Stimulated activated CD4-positive, alpha-beta T cell treated with anti-CD3 and anti-CD28 coated beads, Interleukin-15, amount 100 ng/mL, for 24 hours (primary cell): ENCODE data around the gene CNFN.
"Not testable (repeated sequence)": the region's sequence is repeated elsewhere in the genome, so short reads cannot be mapped to it uniquely, and the experiment has no call there.

Experiments used
- DNase-seq: peaks from one replicate; pipeline ENCODE4 v3.0.0-alpha.2; 2020

Gene CNFN

GRCh38 chr19:42348211-42348610 is 41.9 kb downstream of the CNFN start:
- DNase-seq = no peak

DNA sequence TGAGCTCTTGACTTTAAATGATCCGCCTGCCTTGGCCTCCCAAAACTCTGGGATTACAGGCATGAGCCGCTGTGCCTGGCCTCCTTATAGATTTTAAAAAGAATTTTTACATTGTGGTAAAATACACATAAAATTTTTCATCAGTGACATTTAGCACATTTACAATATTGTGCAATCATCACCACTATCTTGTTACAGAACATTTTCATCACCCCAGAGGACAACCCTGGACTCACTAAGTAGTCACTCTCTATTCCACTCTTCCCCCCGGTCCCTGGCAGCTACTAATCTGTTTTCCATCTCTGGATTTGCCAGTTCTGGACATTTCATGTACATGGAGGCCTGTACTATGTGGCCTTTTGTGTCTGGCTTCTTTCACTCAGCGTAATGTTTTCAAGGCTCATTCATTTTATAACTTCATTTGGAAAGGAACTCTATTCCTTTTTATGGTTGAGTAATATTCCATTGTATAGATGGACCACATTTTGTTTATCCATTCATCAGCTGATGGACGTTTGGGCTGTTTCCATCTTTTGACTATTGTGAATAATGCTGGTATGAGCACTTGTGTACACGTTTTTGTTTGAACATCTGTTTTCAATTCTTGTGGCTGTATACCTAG is 44.8 kb downstream of the CNFN start:
- DNase-seq = no peak

- no peak for DNase-seq
Measured at GRCh38 chr19:42344336-42344893, 45.7 kb downstream of the CNFN start.

- DNase-seq = no peak
Measured at GRCh38 chr19:42343344-42344110, 46.6 kb downstream of the CNFN start.

DNA sequence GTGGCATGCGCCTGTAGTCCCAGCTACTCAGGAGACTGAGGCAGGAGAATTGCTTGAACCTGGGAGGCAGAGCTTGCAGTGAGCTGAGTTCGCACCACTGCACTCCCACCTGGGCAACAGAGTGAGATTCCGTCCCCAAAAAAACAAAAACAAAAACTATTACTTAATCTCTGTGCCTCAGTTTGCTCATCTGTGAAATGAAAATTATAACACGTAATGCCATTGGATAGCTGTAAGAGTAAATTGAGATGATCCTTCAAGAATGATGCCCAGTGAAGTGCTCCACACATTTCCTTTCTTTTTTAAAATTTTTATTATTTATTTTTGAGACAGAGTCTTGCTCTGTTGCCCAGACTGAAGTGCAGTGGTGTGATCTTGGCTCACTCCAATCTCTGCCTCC is 50.2 kb downstream of the CNFN start:
- not testable (repeated sequence) for DNase-seq

DNA sequence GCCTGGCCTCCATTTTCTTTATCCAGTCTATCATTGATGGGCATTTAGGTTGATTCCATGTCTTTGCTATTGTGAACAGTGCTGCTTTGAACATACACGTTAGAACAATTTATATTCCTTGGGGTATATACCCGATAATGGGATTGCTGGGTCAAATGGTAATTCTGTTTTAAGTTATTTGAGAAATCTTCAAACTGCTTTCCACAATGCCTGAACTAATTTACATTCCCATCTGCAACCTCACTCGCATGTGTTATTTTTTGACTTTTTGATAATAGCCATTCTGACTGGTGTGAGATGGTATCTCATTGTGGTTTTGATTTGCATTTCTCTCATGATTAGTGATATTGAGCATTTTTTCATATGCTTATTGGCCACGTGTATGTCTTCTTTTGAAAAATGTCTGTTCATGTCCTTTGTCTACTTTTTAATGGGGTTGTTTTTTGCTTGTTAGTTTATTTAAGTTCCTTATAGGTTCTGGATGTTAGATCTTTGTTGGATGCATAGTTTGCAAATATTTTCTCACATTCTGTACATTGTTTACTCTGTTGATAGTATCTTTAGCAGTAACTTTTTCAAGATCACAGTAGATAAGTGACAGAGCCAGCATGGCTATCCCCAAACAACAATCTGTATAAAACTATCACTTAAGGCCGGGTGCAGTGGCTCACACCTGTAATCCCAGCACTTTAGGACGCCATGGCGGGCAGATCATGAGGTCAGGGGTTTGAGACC is 50.8 kb downstream of the CNFN start:
- not testable (repeated sequence) for DNase-seq
